Measurements from ENCODE around the gene PPP1R14C. TPM values are rescaled to one million over a fixed set of nuclear protein-coding genes. Genes with fewer than 3 reads are reported as not detected.

Gene PPP1R14C
- total and polyA plus RNA-seq, 10 donors = 0.06 to 0.39 (median 0.18) TPM; not detected in 4

DNA sequence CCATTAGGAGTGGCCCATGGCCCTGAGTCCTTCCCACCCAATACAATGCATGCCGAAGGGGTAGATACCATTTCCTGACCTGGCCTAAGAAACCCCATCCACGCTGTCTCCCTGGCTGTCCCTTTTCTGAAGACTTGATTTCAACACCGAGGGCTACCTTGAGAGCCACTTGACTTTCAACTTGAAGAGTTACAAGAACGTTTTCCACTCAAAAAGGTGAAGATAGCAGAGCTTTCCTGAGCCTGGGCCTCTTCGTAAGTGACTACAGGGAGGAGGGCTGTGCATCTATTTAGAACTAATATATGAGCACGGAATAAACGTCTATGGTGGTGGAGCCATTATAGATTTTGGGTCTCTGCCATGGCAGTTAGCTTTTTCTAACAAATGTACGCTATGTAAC is 14.4 kb upstream of the PPP1R14C start:
- no peak overlapping the region for H3K4me3 ChIP-seq
- no peak overlapping the region for H3K27ac ChIP-seq
- peaks cover 0 to 16% (median 0%) of the 10 kb centered on the region in 7 donors for H3K27me3 ChIP-seq (replicated peaks in 1 of 7)
- DNase-seq = no peak
- no peaks in the 10 kb centered on the region for H3K36me3 ChIP-seq
- intact Hi-C loops (cut with DNase I; ENCODE audit: low total_unique reads) = no loop called here
- TF ChIP-seq POLR2AphosphoS5 (IDR thresholded peaks at IDR 0.05) (no peak), POLR2A (IDR thresholded peaks at IDR 0.05) (no peak)
- TF ChIP-seq, protein P1, sequence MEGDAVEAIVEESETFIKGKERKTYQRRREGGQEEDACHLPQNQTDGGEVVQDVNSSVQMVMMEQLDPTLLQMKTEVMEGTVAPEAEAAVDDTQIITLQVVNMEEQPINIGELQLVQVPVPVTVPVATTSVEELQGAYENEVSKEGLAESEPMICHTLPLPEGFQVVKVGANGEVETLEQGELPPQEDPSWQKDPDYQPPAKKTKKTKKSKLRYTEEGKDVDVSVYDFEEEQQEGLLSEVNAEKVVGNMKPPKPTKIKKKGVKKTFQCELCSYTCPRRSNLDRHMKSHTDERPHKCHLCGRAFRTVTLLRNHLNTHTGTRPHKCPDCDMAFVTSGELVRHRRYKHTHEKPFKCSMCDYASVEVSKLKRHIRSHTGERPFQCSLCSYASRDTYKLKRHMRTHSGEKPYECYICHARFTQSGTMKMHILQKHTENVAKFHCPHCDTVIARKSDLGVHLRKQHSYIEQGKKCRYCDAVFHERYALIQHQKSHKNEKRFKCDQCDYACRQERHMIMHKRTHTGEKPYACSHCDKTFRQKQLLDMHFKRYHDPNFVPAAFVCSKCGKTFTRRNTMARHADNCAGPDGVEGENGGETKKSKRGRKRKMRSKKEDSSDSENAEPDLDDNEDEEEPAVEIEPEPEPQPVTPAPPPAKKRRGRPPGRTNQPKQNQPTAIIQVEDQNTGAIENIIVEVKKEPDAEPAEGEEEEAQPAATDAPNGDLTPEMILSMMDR (IDR thresholded peaks at IDR 0.05 in 8 of 11, conservative IDR thresholded peaks at IDR 0.05 in 3 of 11) = no peak
- 74 to 84% (median 82%) methylated on average over 8 of the region's 8 CpGs for WGBS, 5 donors
- no peaks in the 10 kb centered on the region for H3K4me1 ChIP-seq
- H3K9me3 ChIP-seq = no peaks in the 10 kb centered on the region

DNA sequence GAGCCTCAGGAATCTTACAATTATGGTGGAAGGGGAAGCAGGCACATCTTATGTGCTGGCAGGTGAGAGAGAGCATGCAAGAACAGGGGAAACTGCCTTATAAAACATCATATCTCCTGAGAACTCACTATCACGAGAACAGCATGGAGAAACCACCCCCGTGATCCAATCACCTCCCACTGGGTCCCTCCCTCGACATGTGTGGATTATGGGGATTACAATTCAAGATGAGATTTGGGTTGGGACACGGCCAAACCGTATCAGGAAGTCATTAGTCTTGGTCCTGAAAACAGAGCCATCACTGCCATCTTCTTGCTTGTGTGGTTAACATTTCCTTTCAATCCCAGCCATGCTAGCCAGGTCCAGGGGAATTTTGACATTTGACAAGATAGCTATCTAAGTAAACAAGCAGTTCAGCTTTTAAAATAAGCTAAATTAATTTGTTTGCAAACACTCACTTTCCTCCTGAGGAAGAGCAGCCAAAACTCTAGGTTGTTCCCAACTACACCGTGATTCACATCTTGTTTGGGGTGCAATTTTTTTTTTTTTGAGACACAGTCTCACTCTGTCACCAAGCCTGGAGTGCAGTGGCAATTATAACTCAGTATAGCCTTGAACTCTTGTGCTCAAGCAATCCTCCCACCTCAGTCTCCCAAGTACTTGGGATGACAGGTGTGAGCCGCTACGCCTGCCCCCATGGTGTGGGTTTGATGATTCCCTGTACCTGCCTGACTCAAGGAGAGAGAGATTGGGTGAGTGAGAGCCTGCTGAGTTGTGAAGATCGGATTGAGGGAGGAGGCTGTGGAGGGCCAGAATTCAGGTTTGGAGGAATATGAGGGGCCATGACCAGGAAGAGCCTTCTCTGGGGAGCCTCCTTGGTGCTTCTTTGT is 13.0 kb upstream of the PPP1R14C start:
- no peak overlapping the region for H3K27ac ChIP-seq
- H3K36me3 ChIP-seq = no peaks in the 10 kb centered on the region
- TF ChIP-seq POLR2A (IDR thresholded peaks at IDR 0.05) (no peak), POLR2AphosphoS5 (IDR thresholded peaks at IDR 0.05) (no peak)
- TF ChIP-seq, protein P1 (IDR thresholded peaks at IDR 0.05 in 8 of 11, conservative IDR thresholded peaks at IDR 0.05 in 3 of 11) = no peak
- intact Hi-C loops (cut with DNase I; ENCODE audit: low total_unique reads) = no loop called here
- DNase-seq = no peak
- no peak overlapping the region for H3K4me3 ChIP-seq
- no peaks in the 10 kb centered on the region for H3K4me1 ChIP-seq
- peaks cover 0 to 10% (median 0%) of the 10 kb centered on the region in 7 donors for H3K27me3 ChIP-seq (replicated peaks in 1 of 7)
- H3K9me3 ChIP-seq = no peaks in the 10 kb centered on the region
- 71 to 81% (median 73%) methylated on average over 9 of the region's 9 CpGs for WGBS, 5 donors

DNA sequence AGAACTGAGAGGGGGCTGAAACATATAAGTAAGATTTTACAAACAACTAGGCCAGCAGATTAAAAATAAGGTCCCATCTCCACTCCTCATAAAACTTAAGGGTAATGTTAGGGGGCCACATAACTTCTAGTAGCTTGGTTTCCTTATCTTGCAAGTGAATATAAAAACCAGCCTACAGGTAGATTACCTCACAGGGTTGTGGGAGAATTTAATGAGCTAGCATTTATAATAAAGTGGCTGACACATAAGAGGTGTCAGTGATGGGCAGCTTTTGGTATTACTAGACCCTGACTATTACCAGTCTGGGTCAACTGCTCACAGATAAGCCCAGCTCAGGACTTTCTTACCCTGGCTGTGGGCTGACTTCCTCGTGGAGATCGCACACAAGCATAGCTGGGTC is 9.2 kb upstream of the PPP1R14C start:
- WGBS, 5 donors = 73 to 91% (median 88%) methylated on average over 2 of the region's 2 CpGs
- intact Hi-C loops (cut with DNase I; ENCODE audit: low total_unique reads) = no loop called here
- peaks cover 0 to 21% (median 0%) of the 10 kb centered on the region in 7 donors for H3K27me3 ChIP-seq (replicated peaks in 1 of 7)

More for the DNA sequence above, 9.2 kb upstream of the PPP1R14C start:
- DNase-seq = no peak
- Histone ChIP-seq H3K36me3 (no peaks in the 10 kb centered on the region), H3K4me1 (no peaks in the 10 kb centered on the region), H3K4me3 (no peak overlapping the region), H3K27ac (no peak overlapping the region), H3K9me3 (peaks cover 0 to 18% (median 3%) of the 10 kb centered on the region in 8 donors)
- TF ChIP-seq POLR2AphosphoS5 (IDR thresholded peaks at IDR 0.05) = no peak
- TF ChIP-seq POLR2A (IDR thresholded peaks at IDR 0.05) = no peak
- TF ChIP-seq, protein P1 (IDR thresholded peaks at IDR 0.05 in 8 of 11, conservative IDR thresholded peaks at IDR 0.05 in 3 of 11) = no peak
